ENCODE results near the gene TFAP2A.

TFAP2A gene

GRCh38 chr6:10407018-10407673 lies 7.7 kb downstream of the TFAP2A start:
- Histone ChIP-seq H4K20me1 (ENCODE audit: insufficient read depth, low read length, poor library complexity, severe bottlenecking) (no peaks in the 10 kb centered on the region), H3K27me3 (ENCODE audit: insufficient read depth, low read length, poor library complexity, severe bottlenecking) (no peaks in the 10 kb centered on the region), H3K4me3 (ENCODE audit: low read length, poor library complexity, severe bottlenecking) (no peak overlapping the region), H3K79me2 (ENCODE audit: insufficient read depth, low read length) (no peaks in the 10 kb centered on the region), H2AFZ (ENCODE audit: low read length) (no peak overlapping the region), H3K4me2 (ENCODE audit: low read depth, low read length, poor library complexity, severe bottlenecking) (no peak overlapping the region), H3K9me2 (replicated peaks; ENCODE audit: low read depth, low read length) (no peaks in the 10 kb centered on the region), H3K36me3 (ENCODE audit: insufficient read depth, low read length) (no peaks in the 10 kb centered on the region), H3K9me3 (ENCODE audit: insufficient read depth, low read depth, low read length) (no peaks in the 10 kb centered on the region), H3F3A (ENCODE audit: low read depth) (no peaks in the 10 kb centered on the region), H3K4me1 (ENCODE audit: insufficient read depth, low read length, poor library complexity, severe bottlenecking) (peaks cover 3% of the 10 kb centered on the region), H3K9ac (ENCODE audit: low read depth, low read length, poor library complexity, severe bottlenecking) (no peak overlapping the region)
- TF ChIP-seq CTCF (conservative IDR thresholded peaks at IDR 0.05; ENCODE audit: low read length) (no peak), EZH2phosphoT487 (IDR thresholded peaks at IDR 0.05; ENCODE audit: borderline replicate concordance) (no peak)

- no peaks in the 10 kb centered on the region for H3K79me2 ChIP-seq (ENCODE audit: insufficient read depth, low read length)
- H3K4me2 ChIP-seq (ENCODE audit: low read depth, low read length, poor library complexity, severe bottlenecking) = no peak overlapping the region
- H3K27me3 ChIP-seq (ENCODE audit: insufficient read depth, low read length, poor library complexity, severe bottlenecking) = no peaks in the 10 kb centered on the region
- H2AFZ ChIP-seq (ENCODE audit: low read length) = no peak overlapping the region
- H3K9ac ChIP-seq (ENCODE audit: low read depth, low read length, poor library complexity, severe bottlenecking) = no peak overlapping the region
- no peaks in the 10 kb centered on the region for H3K36me3 ChIP-seq (ENCODE audit: insufficient read depth, low read length)
- H3K4me1 ChIP-seq (ENCODE audit: insufficient read depth, low read length, poor library complexity, severe bottlenecking) = peaks cover 9% of the 10 kb centered on the region
- H3F3A ChIP-seq (ENCODE audit: low read depth) = no peaks in the 10 kb centered on the region
- no peak for TF ChIP-seq CTCF (conservative IDR thresholded peaks at IDR 0.05; ENCODE audit: low read length)
- no peak for TF ChIP-seq EZH2phosphoT487 (IDR thresholded peaks at IDR 0.05; ENCODE audit: borderline replicate concordance)
- no peaks in the 10 kb centered on the region for H3K9me2 ChIP-seq (replicated peaks; ENCODE audit: low read depth, low read length)
- H3K9me3 ChIP-seq (ENCODE audit: insufficient read depth, low read depth, low read length) = no peaks in the 10 kb centered on the region
- no peak overlapping the region for H3K4me3 ChIP-seq (ENCODE audit: low read length, poor library complexity, severe bottlenecking)
- H4K20me1 ChIP-seq (ENCODE audit: insufficient read depth, low read length, poor library complexity, severe bottlenecking) = no peaks in the 10 kb centered on the region
These were observed 8.3 kb downstream of the TFAP2A start for GRCh38 chr6:10406556-10406955.

- no peaks in the 10 kb centered on the region for H3K27me3 ChIP-seq (ENCODE audit: insufficient read depth, low read length, poor library complexity, severe bottlenecking)
- H4K20me1 ChIP-seq (ENCODE audit: insufficient read depth, low read length, poor library complexity, severe bottlenecking) = no peaks in the 10 kb centered on the region
- TF ChIP-seq EZH2phosphoT487 (IDR thresholded peaks at IDR 0.05; ENCODE audit: borderline replicate concordance) = no peak
- TF ChIP-seq CTCF (conservative IDR thresholded peaks at IDR 0.05; ENCODE audit: low read length) = no peak
- H3K79me2 ChIP-seq (ENCODE audit: insufficient read depth, low read length) = no peaks in the 10 kb centered on the region
- H3K4me3 ChIP-seq (ENCODE audit: low read length, poor library complexity, severe bottlenecking) = no peak overlapping the region
- no peaks in the 10 kb centered on the region for H3K36me3 ChIP-seq (ENCODE audit: insufficient read depth, low read length)
- no peaks in the 10 kb centered on the region for H3K9me2 ChIP-seq (replicated peaks; ENCODE audit: low read depth, low read length)
- no peaks in the 10 kb centered on the region for H3K9me3 ChIP-seq (ENCODE audit: insufficient read depth, low read depth, low read length)
- peaks cover 20% of the 10 kb centered on the region for H3K4me1 ChIP-seq (ENCODE audit: insufficient read depth, low read length, poor library complexity, severe bottlenecking)
- no peak overlapping the region for H2AFZ ChIP-seq (ENCODE audit: low read length)
- no peaks in the 10 kb centered on the region for H3F3A ChIP-seq (ENCODE audit: low read depth)
- no peak overlapping the region for H3K4me2 ChIP-seq (ENCODE audit: low read depth, low read length, poor library complexity, severe bottlenecking)
- no peak overlapping the region for H3K9ac ChIP-seq (ENCODE audit: low read depth, low read length, poor library complexity, severe bottlenecking)
These were observed 9.4 kb downstream of the TFAP2A start for GRCh38 chr6:10405513-10405900.

Data from Loucy (cell line).